Germinal center (tissue), 1 donor: ENCODE measurements around the gene XIRP2.

Source experiments
- DNase-seq: peaks from one replicate; pipeline ENCODE4 v3.0.0; 2012; ENCODE audit warnings: mixed read lengths, low spot score

XIRP2 gene

GRCh38 chr2:167293172-167293781, 405.0 kb downstream of the XIRP2 start:
- peak; percentile 11 for DNase-seq

GRCh38 chr2:167293943-167294775, 405.9 kb downstream of the XIRP2 start:
- DNase-seq, result peak; percentile 4

GRCh38 chr2:167294776-167295140, 406.5 kb downstream of the XIRP2 start:
- no peak for DNase-seq

GRCh38 chr2:167297292-167297691, 409.0 kb downstream of the XIRP2 start:
- no peak for DNase-seq

GRCh38 chr2:167298017-167298416, 409.7 kb downstream of the XIRP2 start:
- no peak for DNase-seq
